GM21528 (cell line): ENCODE measurements around the gene SMIM33.
A peak's percentile ranks its signal among the peaks of the same experiment; 100 is the strongest.
"Not testable (repeated sequence)": the region's sequence is repeated elsewhere in the genome, so short reads cannot be mapped to it uniquely, and the experiment has no call there.

ENCODE experiments used
- ATAC-seq: cut with Tn5 transposase; IDR thresholded peaks from one replicate; pipeline ENCODE4 v1.9.1; 2021; ENCODE audit warnings: mild to moderate bottlenecking, moderate library complexity; ENCODE audit not compliant: unreplicated experiment, low FRiP score

Gene SMIM33

GRCh38 chr5:139481580-139482049 is 10.8 kb downstream of the SMIM33 start:
- ATAC-seq: no peak

GRCh38 chr5:139482050-139482889 is 11.5 kb downstream of the SMIM33 start, which contains the start of gene STING1:
STING1 (minus strand) TSS chr5:139482758; CDS start chr5:139481704, 1,054 bp downstream.
- no peak for ATAC-seq

- not testable (repeated sequence) for ATAC-seq
These were observed 12.0 kb downstream of the SMIM33 start for GRCh38 chr5:139482890-139483208.

GRCh38 chr5:139486201-139486600 is 15.4 kb downstream of the SMIM33 start:
- ATAC-seq: no peak

- no peak for ATAC-seq
These were observed 17.5 kb downstream of the SMIM33 start for GRCh38 chr5:139488260-139488659.

GRCh38 chr5:139492700-139493192 is 21.9 kb downstream of the SMIM33 start:
- no peak for ATAC-seq

- ATAC-seq: no peak
These were observed 23.5 kb downstream of the SMIM33 start for GRCh38 chr5:139494256-139494655.

- no peak for ATAC-seq
These were observed 24.0 kb downstream of the SMIM33 start for GRCh38 chr5:139494832-139495231.

GRCh38 chr5:139495638-139496435 is 25.0 kb downstream of the SMIM33 start:
- no peak for ATAC-seq

- no peak for ATAC-seq
These were observed 30.6 kb downstream of the SMIM33 start for GRCh38 chr5:139501381-139501780.

- ATAC-seq: not testable (repeated sequence)
These were observed 32.4 kb downstream of the SMIM33 start for GRCh38 chr5:139503036-139503817.

- ATAC-seq: not testable (repeated sequence)
These were observed 33.1 kb downstream of the SMIM33 start for GRCh38 chr5:139503879-139504278.

- not testable (repeated sequence) for ATAC-seq
These were observed 33.9 kb downstream of the SMIM33 start for GRCh38 chr5:139504722-139505121.

GRCh38 chr5:139512786-139513390 is 42.1 kb downstream of the SMIM33 start:
- no peak for ATAC-seq

- ATAC-seq: not testable (repeated sequence)
These were observed 42.6 kb downstream of the SMIM33 start for GRCh38 chr5:139513434-139513833.

- ATAC-seq: no peak
These were observed 43.2 kb downstream of the SMIM33 start for GRCh38 chr5:139513852-139514485.

- no peak for ATAC-seq
These were observed 43.7 kb downstream of the SMIM33 start for GRCh38 chr5:139514486-139514856.

- ATAC-seq: peak; percentile 76
These were observed 47.1 kb downstream of the SMIM33 start for GRCh38 chr5:139517683-139518564.
